MM.1S (cell line): ENCODE data around the gene GHITM.

Experiments used
- EZH2 ChIP-seq: fragments of 300-600 bp; sonication (generic); optimal IDR thresholded peaks from 2 replicates; pipeline ENCODE3; 2017; ENCODE audit warnings: low read depth, mild to moderate bottlenecking, antibody characterized with exemption, low read length, mixed read lengths
- EZH2phosphoT487 ChIP-seq: fragments of 300-600 bp; sonication (generic); IDR thresholded peaks from 2 replicates; pipeline ENCODE4 v1.6.1; 2018; ENCODE audit warnings: antibody characterized with exemption, low read length
- TF ChIP-seq, protein P1 (sequence below): fragments of 300-600 bp; sonication (generic); IDR thresholded peaks from 2 replicates; pipeline ENCODE4 v1.5.1; 2016; ENCODE audit warnings: antibody characterized with exemption, low read length, mixed read lengths

DNA sequence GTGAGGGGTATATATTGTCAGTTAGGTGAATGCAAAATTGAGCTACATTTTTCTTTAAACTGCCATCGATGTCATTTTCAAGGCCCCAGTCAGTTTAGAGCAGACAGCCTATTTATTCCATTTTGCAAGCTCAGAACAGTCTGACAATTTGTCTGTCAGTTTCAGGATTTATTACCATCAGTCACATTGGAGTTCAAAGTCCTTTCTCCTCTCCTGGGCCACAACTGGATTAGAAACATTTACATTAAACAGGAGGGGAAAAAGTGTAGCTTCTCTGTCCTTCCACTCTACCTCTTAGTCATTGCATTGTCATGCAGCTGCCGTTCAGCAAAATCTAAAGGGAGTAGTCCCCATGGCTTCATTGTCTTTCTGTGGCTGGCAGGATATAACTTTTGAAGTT lies 3.5 kb upstream of the GHITM start:
- TF ChIP-seq, protein P1, sequence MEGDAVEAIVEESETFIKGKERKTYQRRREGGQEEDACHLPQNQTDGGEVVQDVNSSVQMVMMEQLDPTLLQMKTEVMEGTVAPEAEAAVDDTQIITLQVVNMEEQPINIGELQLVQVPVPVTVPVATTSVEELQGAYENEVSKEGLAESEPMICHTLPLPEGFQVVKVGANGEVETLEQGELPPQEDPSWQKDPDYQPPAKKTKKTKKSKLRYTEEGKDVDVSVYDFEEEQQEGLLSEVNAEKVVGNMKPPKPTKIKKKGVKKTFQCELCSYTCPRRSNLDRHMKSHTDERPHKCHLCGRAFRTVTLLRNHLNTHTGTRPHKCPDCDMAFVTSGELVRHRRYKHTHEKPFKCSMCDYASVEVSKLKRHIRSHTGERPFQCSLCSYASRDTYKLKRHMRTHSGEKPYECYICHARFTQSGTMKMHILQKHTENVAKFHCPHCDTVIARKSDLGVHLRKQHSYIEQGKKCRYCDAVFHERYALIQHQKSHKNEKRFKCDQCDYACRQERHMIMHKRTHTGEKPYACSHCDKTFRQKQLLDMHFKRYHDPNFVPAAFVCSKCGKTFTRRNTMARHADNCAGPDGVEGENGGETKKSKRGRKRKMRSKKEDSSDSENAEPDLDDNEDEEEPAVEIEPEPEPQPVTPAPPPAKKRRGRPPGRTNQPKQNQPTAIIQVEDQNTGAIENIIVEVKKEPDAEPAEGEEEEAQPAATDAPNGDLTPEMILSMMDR = no peak
- TF ChIP-seq EZH2phosphoT487 (no peak), EZH2 (no peak)
